GM21360 (cell line): ENCODE measurements around the gene CASZ1.
A peak's percentile ranks its signal among the peaks of the same experiment; 100 is the strongest.

ENCODE experiments used
- ATAC-seq: cut with Tn5 transposase; IDR thresholded peaks from one replicate; pipeline ENCODE4 v1.9.1; 2021; ENCODE audit warnings: mild to moderate bottlenecking, moderate library complexity; ENCODE audit not compliant: unreplicated experiment

CASZ1 gene

DNA sequence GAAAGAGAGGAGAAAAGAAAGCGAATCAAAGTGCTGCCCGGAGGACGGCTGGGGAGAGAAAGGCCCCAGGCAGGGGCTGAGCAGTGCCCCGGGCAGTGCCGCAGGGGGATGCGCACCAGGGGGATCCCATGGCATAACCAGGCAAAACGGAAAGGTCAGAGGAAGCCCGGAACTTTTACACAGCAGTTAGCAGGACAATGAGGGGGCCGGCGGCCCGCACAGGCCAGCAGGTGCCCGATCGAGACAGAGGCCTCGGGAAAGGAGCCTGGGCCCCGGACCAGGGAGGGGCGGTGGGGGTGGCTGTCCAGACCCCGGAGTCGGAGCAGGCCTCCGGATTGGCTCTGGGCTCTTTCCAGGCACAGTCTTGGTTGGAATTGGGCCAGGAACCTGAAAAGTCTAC is 86.8 kb downstream of the CASZ1 start:
- no peak for ATAC-seq

DNA sequence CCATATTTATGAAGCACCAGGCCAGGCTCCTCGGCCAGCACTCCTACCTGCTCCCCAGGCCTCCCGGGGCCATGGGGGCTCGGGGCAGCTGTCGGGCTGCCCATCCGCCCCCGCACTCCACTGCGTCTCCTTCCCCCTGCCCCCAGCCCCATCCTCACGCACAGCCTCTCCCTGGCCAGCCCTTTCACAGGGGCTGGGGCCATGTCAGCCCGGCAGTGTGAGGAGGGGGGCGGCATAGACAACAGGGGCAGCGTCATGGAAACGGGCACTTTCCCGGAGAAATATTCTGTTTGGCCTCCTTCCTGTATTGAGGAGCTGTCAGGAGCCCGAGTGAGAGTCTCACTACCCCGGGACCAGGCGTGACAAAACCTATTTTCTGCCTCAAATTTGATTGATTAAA is 87.3 kb downstream of the CASZ1 start:
- no peak for ATAC-seq

DNA sequence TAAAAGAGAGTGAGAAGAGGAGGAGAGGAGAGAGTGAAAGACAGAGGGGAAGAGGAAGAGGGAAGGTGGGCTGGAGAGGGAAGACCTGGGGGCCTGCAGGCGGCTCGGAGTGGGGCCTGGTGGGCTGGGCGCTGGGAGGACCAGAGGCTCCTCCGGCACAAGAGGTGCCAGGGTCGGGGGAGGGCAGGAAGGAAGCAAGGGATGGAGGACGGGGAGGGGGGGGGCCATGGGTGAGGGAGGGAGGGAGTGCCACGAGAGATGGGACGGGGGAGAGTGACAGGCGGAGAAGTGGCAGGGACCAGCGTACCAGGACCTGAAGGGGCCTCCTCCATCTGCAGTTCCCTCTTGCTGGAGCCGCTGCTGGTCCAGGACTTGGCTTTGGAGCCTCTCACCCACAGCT is 87.7 kb downstream of the CASZ1 start:
- no peak for ATAC-seq

DNA sequence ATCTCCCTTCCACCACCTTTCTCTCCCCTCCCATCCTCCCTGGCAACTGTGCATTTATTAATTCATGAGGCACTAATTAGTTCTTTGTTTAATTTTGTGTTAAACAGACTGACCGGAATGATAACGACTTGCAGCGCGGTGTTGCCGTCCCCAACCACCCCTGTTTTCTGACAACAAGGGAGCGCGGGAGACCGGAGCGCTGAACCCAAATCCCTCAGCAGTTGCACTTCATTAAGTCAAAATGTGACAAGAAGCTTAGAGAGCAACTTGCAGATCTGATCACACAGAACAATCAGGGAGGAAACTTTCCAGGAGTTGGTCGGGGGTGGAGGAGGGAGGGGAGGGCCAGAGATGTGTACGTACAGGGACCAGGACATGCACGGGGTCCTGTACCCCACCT is 89.2 kb downstream of the CASZ1 start:
- ATAC-seq, result no peak

DNA sequence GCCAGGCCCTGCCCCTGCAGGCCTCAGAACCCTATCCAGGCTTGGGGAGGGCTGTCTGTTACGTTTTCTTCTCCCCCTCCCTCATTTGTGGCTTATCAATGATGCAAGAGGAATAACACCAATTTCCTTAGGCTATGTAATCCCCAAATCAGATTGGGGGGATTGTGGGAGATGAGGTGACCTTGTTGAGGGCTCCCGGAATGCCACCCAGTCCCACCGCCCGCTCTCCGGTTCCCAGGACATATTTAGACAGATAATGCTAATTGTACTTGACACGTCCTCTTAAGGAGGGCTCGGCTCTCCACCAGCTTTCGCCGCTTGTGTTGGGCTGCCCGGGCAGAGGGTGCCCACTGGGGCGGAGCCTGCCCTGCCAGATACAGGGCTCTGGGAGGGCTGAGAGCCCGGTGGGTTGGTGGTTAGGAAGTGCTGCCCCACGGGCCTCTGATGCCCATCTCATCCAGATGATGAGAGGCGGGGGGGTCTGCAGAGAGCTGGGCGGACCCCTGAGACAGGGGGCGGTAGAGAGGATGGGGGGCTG is 90.0 kb downstream of the CASZ1 start:
- ATAC-seq, result no peak

DNA sequence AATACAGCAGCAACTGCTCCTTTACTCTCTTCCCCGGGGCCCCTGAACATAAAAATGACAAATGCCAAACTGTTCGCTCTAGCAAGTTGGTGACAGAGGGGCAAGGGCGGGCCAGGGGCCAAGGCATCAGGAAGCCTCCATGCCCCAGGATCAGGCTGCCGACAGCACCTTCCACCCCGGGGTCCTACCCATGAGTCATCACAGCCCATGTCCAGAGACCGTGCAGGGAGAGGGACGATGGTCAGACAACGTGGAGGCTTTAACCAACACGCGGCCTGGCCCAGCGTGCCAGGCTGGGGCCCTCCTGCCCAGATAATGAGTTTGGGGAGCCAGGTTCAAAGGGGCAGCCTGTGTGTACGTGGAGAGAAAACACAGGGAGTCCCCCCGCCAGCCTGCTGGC is 90.5 kb downstream of the CASZ1 start:
- no peak for ATAC-seq

DNA sequence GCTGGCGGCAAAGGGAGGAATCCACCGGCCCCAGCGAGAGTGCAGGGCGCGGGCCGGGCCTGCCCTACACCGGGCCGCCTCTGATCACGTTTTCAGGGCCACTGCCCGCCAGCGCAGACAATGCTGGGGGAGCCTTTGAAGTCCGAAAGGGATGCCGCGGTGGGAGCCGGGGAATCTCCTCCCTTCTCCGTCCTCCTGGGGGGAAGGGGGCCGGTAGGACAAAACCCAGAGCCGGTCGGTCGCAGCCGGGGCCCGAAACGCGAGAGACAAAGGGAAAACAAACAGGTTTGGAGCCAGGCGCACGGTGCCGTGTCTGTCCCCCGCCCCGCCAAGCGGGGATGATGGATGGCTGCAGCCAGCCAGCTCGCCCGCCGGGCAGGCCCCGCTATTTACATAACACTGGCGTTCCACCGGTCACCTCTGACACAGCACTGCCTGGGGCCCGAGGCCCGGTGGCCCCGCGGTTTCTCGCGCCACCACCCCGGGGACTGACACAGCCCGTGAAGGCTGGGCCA is 92.0 kb downstream of the CASZ1 start:
- ATAC-seq, result no peak

DNA sequence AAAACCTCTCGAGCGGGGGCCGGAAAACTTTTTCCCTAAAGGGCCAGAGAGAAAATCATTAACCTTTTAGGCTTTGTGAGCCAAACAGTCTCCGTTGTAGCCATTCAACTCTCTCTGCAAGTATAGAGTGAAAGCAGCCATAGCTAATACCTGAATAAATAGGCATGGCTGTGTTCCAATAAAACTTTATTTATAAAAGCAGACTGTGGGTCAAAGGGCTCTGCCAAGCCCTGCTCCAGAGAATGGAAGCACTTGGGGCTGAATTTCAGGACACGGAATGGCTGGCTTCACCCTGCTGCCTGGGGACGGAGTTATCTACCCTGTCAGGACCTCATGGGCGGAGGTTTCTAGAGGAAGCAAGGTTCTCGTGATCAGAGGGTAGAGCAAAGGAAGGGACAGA is 92.7 kb downstream of the CASZ1 start:
- no peak for ATAC-seq

DNA sequence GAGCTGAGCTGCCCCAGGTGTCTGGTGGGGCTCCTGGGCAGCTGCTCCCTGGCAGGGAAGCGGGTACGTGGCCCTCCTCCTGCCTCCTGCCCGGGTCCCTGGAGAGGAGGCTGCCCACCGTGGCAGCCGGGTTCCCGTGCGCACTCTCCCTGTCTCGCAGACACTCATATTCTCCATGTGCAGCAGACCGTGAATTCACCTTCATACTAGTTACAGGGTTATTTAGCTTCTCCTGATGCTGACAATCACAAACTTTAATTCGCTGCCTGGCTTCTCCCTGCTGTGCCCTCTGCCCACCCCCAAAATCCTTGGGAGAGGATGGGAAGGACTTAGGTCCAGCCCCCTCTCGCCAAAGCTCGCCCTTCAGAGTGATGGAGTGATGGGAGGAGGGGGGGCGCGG is 95.3 kb downstream of the CASZ1 start:
- ATAC-seq, result no peak

DNA sequence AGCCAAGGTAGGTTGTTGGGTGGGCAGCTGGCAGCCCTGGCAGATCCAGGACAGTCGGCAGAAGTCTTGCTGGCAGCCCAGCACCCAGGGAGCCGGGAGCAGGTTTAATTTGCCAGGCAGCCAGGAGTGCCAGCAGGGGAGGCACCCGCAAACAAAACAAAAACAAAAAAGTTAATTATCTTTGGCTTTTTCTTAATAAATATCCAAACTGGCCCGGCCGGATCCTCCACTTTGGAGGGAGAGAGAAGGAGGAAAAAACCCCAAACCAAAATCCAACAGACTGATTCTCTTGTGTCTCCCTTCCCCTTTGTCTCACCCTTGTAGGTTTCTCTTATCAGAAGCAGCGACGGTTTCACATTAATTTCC is 97.0 kb downstream of the CASZ1 start:
- ATAC-seq, result no peak

DNA sequence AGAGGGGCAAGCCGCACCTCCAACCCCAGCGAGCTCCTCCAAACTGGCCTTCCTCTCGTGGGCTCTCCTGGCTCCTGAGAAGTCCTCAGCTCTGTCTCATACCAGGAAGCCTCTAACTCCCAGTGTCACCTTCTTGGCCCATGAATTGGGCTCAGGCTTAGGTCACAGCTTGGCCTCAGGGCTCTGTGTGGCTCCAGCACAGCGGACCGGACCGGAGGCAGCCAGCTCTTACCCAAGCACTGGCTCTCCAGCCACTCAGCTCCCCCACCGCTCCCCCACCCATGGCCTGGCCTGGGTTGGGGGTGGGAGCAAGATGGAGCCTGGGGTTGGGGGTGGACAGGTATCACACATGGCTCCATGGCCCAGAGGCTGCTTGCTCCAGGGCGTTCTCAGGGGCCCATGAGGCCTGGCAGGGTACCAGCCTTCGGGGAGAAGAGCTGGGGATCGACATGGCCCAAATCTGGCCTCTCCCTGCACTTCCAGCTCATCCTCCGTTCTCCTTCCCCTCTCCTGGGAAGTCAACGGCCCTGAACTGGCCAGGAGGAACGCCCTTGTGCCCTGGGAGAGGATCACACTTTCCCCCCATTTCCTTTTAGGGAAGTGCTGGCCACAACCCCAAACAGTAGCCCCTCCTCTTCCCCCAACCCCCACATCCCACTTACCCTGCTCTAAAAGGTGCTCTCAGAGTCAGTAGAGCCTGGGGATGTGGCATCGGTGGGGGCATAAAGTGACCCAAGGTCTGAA is 97.5 kb downstream of the CASZ1 start:
- no peak for ATAC-seq

DNA sequence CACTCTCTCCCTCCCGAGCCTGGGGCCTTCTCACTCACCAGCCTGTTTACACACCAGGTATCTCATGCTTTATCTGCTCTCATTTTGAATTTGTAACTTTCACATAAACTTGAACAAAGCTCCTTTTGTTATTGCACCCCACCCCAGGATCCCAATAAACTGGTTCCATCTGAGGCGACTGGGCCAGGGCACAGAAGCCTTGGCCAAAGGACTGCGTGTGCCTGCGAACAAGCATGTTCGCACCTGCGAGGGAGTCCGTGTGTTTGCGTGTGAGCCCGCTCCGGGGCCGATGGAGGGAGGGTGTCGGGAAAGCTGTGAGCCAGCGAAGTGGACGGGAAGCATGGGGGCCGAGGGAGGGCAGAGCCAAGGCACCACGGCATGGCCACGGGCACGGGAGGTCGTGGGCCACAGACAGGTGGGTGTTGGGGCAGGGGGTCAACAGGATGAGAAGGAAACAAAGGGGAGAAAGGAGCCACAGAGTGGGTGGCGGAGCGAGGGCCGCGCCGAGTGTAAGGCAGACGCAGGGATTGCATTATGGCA is 98.8 kb downstream of the CASZ1 start:
- ATAC-seq, result no peak

DNA sequence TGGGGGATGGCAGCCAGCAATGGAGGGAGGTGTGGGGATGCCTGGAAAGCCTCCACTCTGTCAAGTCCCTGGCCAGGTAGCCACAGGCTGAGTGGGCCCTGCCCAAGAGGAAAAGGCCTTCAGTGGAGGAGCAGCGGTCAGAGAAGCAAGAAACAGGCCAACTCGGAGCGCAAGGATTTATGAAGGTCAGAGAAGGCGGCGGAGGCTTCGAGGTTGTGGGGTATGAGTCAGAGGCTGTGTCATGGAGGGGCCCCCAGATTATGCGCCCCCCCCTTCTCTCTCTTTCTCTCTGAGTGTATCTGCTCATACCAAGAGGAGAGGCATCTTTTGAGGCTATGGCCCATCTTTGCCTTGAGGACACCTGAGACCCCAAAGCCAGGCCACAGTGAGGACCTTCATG is 99.5 kb downstream of the CASZ1 start:
- no peak for ATAC-seq

DNA sequence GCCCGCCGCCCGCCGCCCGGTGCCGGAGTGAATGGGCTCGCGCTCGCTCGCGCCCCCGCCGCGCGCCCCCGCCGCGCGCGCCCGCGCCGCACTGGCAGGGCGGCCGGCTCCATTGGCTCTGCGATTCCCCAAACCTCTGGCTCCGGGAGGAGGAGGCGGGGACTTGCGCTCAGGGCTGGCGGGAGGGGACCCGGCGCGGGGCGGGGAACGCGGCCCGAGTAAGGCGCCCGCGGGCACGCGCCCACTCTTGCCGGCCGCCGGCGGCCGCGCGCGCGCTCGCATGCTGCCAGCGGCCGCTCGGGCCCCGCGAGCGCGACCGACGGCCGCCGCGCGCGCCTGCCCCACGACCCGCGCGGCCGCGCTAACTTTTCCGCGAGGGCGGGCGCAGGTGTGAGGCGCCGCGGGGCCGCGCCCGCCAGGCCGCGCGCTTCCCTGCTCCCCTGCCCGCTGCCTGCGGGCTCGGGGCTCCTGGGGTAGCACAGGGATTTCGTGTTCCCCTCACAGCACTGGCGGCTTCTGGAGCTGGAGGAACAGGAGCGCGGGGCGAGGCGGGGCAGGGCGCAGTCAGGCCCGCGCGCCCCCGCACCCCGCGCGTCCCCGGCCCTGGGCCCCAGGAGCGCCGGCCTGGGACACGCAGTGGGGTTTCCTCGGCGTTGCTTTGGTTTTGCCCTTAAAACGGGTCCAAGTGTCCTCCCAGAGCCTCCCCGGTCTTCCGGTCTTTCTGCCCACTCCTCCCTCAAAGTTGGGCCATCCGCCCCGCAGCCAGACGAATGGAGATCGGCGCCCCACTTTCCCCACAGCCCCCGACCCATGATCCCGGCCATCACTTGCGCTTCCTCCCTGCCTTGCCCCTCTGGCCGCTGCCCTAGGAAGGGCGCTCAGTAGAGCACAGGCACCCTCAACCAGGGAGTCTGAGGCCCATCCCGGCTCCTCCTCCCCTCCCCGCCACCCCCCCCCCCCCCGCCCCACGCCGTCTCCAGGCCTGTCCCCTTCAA is 101.5 kb downstream of the CASZ1 start:
- peak; percentile 44 for ATAC-seq

DNA sequence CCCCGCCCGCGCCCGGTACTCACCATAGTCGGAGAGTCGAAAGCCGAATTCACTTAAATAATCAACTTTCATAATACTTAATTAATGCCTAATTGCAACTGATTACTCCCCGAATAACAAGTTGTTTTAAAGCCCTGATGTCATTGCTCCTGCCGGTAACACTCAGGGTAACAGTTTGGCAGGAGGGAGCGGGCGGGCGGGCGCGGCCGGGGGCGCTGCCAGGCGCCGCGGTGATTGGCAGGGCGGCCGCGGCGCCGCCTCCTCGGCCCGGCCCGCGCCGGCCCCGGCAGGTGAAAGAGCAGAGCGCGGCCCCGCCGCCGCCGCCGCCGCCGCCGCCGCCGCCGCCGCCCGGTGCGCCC is 102.2 kb downstream of the CASZ1 start:
- ATAC-seq, result peak; percentile 41

DNA sequence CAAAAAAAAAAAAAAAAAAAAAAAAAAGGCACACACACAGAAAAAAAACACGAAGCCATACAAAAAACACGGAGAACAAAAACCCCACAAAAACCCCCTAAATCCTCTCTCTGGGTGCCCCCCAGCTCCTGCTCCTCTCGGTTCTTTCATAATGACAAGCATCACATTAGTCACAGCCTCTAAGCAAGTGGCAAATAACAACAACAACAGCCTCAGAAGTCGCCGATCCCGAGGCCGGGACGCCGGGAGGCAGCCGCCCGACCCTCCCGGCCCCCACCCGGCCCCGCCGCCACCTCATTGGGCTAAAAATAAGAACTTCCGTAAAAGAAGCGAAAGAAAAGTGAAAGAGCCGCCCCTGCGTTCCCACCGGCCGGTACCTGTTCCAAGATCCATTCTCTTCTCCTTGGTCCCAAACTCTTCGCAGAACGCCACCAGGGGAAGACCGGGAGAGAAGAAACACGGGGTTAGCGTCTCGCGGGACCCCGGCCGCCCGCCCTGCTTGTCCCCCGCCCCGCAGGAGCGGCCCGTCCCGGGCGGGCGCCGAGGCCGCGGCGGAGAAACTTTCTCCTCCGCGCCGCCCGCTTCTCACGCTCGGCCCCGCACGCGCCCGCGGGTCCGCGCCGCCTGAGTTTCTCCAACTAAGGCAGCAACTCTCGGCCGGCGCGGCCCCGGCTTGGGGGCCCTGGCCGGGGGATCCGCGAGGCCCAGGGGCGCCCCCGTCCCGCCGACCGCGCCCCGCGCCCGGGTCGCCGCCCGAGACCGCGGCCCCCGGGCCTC is 102.8 kb downstream of the CASZ1 start:
- peak; percentile 17 for ATAC-seq

DNA sequence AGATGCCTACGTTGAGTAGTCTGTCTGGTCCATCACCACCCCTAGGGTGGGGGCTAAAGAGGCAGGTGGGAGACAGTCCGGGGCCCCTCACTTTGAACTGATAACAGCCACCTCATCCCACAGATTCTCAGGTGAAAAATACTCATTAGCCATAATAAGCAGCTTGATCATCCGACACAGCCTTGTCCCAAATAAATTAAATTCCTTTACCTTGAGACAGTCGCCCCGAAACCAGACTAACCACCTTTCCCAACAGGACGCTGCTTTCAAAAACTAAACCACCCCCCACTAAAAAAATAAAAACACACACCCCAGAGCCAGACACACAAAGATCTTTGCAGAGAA is 103.3 kb downstream of the CASZ1 start:
- no peak for ATAC-seq

DNA sequence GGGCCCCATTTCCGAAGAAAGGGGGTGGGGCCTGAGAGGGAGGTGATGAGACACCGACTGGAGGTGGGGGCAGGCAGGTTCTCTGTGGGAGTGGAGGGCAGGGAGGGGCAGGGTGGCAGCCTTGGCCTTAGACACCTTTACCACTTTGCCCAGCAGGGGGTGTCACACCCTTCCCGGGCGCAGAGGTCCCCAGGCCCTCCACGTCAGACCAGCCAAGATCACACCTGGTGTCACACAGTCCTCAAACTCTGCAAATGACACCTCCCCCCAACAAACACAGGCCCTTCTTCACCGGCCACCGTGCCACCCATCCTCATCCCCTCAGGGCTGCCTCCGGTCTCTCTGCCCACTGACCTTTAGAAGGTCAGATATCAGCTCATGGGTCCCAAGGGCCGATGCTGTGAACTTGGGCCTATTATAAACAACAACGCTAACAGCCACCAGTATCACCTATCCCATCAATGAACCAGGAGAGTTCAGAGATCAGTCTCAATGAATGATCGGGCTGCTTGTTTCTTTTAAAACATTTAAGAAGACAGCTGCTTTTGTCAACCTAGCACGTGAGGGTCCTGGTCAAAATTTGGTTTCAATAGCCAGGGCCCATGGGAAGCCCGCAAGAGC is 103.9 kb downstream of the CASZ1 start:
- ATAC-seq, result no peak

DNA sequence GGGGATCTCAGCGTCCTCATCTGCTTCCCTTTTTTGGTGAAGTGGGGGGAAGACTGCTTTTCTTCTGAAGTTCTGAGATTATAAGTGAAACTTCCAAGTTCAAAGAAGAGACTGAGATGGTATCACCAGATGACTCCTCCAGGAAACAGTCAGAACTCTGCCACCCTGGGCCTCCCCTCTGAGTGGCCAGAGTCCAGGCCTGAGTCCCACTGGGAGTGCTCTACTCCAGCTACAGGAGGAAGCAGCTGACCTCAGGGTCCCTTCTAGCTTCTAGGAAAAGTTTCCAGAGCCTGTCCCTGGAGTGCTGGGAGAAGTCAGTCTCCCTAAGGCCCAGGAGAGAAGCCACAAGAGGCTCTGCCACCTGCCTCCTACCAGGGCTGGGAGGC is 104.7 kb downstream of the CASZ1 start:
- no peak for ATAC-seq

DNA sequence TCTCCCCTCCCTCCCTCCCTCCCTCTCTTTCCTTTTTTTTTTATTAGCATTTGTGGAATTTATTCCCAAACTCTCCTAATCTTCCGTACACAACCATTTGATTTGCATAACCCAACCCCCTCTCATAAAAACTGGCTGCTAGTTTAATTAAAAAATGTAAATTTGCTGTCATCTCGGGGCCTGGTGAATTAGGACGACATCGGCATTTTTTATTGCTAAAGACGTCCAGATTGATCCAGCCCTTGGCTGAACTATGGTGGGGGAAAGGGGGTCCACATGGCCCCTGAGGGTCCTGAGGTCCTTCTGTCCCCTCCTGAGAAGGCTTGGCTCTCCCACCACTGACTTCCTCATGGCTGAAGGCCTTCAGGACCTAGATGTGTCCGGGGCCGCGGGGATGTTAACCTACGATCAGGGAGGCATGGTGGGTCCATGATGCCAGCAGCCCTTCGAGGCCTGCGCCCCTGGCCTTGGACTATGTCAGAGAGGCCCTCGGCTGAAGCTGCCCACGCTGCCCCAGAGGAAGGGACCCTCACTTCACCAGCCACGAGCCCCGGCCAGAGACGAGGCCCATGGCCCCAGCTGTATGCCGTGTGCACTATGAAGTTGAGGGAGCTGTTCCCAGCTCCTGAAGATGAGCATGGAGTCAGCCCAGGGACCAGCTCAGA is 105.2 kb downstream of the CASZ1 start:
- no peak for ATAC-seq
